Measurements from ENCODE around the gene STX18.

STX18 gene

DNA sequence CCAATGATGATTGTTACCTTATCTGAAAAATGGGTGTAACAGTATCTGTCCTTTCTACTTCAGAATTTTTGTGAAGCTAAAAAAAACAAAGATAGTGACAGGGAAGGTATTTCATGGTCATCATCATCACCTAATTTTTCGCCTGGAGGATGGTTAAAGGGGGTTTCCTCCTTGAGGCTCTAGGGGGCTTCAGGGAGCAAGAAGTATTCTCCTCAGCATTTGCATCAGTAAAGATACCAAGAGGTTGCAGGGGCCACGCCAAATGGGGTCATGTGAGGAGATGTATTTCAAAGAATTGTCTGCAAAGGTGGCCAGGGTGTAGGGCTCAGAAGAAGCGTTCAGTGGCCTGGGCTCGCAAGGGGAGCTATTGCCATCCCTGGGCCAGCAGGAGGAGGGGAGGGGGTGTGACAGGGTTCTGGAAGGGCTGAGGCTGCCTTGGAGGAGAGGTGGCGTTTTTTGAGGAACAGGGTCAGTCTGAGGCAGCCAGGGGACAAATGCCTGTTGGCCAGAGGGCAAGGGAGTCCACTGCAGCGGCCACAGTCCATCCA is 162.2 kb downstream of the STX18 start:
- no peak overlapping the region for H4K8ac ChIP-seq (ENCODE audit: low read depth, low read length)
- H3K4ac ChIP-seq (ENCODE audit: low read depth, low read length), result no peak overlapping the region
- no peaks in the 10 kb centered on the region for H3K4me1 ChIP-seq (ENCODE audit: control insufficient read depth in 1 of 2, insufficient read depth in 2 of 2, low read length in 2 of 2)
- no peak overlapping the region for H3K14ac ChIP-seq (ENCODE audit: low read length)
- H2AFZ ChIP-seq (ENCODE audit: insufficient read depth, low read length, poor library complexity), result no peak overlapping the region
- H2BK120ac ChIP-seq (ENCODE audit: insufficient read depth, low read length, poor library complexity), result no peak overlapping the region
- no peak overlapping the region for H4K91ac ChIP-seq (ENCODE audit: low read depth, low read length)
- no peaks in the 10 kb centered on the region for H3K27me3 ChIP-seq (ENCODE audit: insufficient read depth, low read length)
- no peak overlapping the region for H2BK5ac ChIP-seq (ENCODE audit: low read depth, low read length, poor library complexity)
- no peak overlapping the region for H3K4me3 ChIP-seq (ENCODE audit: low read depth, low read length)
- H3K79me2 ChIP-seq (ENCODE audit: control insufficient read depth, insufficient read depth, low read length, poor library complexity), result no peaks in the 10 kb centered on the region
- no peaks in the 10 kb centered on the region for H3K36me3 ChIP-seq (ENCODE audit: control insufficient read depth in 1 of 2, insufficient read depth in 2 of 2, low read length in 2 of 2)
- no peak overlapping the region for H3K9ac ChIP-seq (ENCODE audit: low read length)
- WGBS (ENCODE audit: extremely low coverage, insufficient coverage, insufficient read length), result no CpG with 5 or more reads among the region's 6 CpGs
- H2AK5ac ChIP-seq (ENCODE audit: low read length), result no peak overlapping the region
- no peak overlapping the region for H4K12ac ChIP-seq (ENCODE audit: low read depth, low read length)
- no peaks in the 10 kb centered on the region for H3K9me3 ChIP-seq (ENCODE audit: insufficient read depth, low read depth, low read length)
- H2BK12ac ChIP-seq (ENCODE audit: low read length), result no peak overlapping the region
- H3K18ac ChIP-seq (ENCODE audit: low read length), result no peak overlapping the region
- no peak overlapping the region for H3K23ac ChIP-seq (ENCODE audit: low read length)
- H3K79me1 ChIP-seq (ENCODE audit: low read length), result no peaks in the 10 kb centered on the region
- H3K4me2 ChIP-seq (ENCODE audit: low read length), result no peak overlapping the region
- no peak overlapping the region for H3K27ac ChIP-seq (ENCODE audit: low read depth, low read length)
- DNase-seq, result no peak

DNA sequence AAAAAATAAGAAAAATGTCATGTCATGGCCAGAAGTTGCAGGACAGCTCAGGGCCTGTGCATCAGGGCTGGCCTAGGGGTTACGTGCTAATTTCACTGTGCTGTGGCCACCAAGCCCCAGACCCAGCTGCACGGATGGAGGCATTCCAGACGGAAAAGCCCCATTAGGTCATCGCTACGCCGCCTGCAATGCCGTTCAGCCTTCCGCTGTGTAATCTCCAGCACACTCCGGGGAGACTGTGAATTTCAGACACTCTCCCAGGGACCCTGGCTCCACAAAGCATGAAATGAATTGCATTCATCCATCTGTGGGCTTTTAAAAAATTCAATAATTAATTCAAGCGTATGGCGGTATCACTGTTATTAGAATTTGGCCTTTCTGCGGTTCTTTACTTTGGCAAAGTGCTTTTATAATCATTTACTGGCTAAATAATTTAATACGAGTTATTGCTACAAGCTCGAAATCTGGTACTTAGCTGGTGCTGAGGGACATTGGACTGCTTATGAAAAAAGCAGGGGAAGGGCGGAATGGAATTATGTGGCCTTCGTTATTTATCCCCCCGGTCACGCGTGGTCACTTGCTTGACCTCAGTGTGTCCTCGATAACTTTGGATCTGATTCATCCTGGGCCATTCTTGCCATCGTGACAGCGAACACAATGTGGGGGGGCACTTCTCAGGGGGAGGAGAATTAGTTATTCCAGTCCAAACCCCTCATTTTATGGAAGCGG is 164.0 kb downstream of the STX18 start:
- no peak overlapping the region for H3K4ac ChIP-seq (ENCODE audit: low read depth, low read length)
- no peaks in the 10 kb centered on the region for H3K79me1 ChIP-seq (ENCODE audit: low read length)
- DNase-seq, result no peak
- no peak overlapping the region for H4K8ac ChIP-seq (ENCODE audit: low read depth, low read length)
- no peak overlapping the region for H3K14ac ChIP-seq (ENCODE audit: low read length)
- H2BK12ac ChIP-seq (ENCODE audit: low read length), result no peak overlapping the region
- no peak overlapping the region for H2BK5ac ChIP-seq (ENCODE audit: low read depth, low read length, poor library complexity)
- no peaks in the 10 kb centered on the region for H3K27me3 ChIP-seq (ENCODE audit: insufficient read depth, low read length)
- no peaks in the 10 kb centered on the region for H3K9me3 ChIP-seq (ENCODE audit: insufficient read depth, low read depth, low read length)
- no peak overlapping the region for H2AK5ac ChIP-seq (ENCODE audit: low read length)
- H3K23ac ChIP-seq (ENCODE audit: low read length), result no peak overlapping the region
- H3K79me2 ChIP-seq (ENCODE audit: control insufficient read depth, insufficient read depth, low read length, poor library complexity), result no peaks in the 10 kb centered on the region
- no peak overlapping the region for H2BK120ac ChIP-seq (ENCODE audit: insufficient read depth, low read length, poor library complexity)
- WGBS (ENCODE audit: extremely low coverage, insufficient coverage, insufficient read length), result no CpG with 5 or more reads among the region's 23 CpGs
- no peaks in the 10 kb centered on the region for H3K4me1 ChIP-seq (ENCODE audit: control insufficient read depth in 1 of 2, insufficient read depth in 2 of 2, low read length in 2 of 2)
- no peak overlapping the region for H3K4me3 ChIP-seq (ENCODE audit: low read depth, low read length)
- H3K9ac ChIP-seq (ENCODE audit: low read length), result no peak overlapping the region
- no peak overlapping the region for H3K18ac ChIP-seq (ENCODE audit: low read length)
- H3K27ac ChIP-seq (ENCODE audit: low read depth, low read length), result no peak overlapping the region
- no peak overlapping the region for H4K12ac ChIP-seq (ENCODE audit: low read depth, low read length)
- H4K91ac ChIP-seq (ENCODE audit: low read depth, low read length), result peak overlapping the region; percentile 1
- no peak overlapping the region for H3K4me2 ChIP-seq (ENCODE audit: low read length)
- H3K36me3 ChIP-seq (ENCODE audit: control insufficient read depth in 1 of 2, insufficient read depth in 2 of 2, low read length in 2 of 2), result no peaks in the 10 kb centered on the region
- H2AFZ ChIP-seq (ENCODE audit: insufficient read depth, low read length, poor library complexity), result no peak overlapping the region

DNA sequence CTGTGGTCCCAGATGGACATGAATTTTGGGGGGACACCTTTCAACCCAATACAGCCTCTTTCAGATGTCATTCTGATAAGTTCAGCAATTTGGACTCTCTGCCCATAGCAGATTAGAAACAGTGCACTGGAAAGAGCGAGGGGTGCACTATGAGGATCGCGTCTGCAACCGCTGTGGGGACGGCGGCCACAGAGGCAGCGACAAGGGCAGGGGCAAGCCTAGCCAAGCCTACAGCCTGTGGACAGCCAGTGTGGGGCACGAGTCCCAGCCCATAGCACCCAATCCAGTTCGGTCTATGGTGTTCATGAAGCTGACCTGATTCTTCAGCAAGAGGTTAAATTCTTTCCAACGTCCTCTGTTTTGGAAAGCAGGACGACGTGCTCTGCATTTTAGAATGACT is 164.7 kb downstream of the STX18 start:
- H3K9ac ChIP-seq (ENCODE audit: low read length), result no peak overlapping the region
- H2AK5ac ChIP-seq (ENCODE audit: low read length), result no peak overlapping the region
- no peaks in the 10 kb centered on the region for H3K79me1 ChIP-seq (ENCODE audit: low read length)
- H3K4me2 ChIP-seq (ENCODE audit: low read length), result no peak overlapping the region
- no peaks in the 10 kb centered on the region for H3K36me3 ChIP-seq (ENCODE audit: control insufficient read depth in 1 of 2, insufficient read depth in 2 of 2, low read length in 2 of 2)
- H2BK12ac ChIP-seq (ENCODE audit: low read length), result no peak overlapping the region
- H3K4me1 ChIP-seq (ENCODE audit: control insufficient read depth in 1 of 2, insufficient read depth in 2 of 2, low read length in 2 of 2), result no peaks in the 10 kb centered on the region
- no peak overlapping the region for H3K4me3 ChIP-seq (ENCODE audit: low read depth, low read length)
- no peak overlapping the region for H3K14ac ChIP-seq (ENCODE audit: low read length)
- no peak overlapping the region for H3K4ac ChIP-seq (ENCODE audit: low read depth, low read length)
- H4K12ac ChIP-seq (ENCODE audit: low read depth, low read length), result no peak overlapping the region
- no peak overlapping the region for H3K18ac ChIP-seq (ENCODE audit: low read length)
- no peak overlapping the region for H3K23ac ChIP-seq (ENCODE audit: low read length)
- no peak overlapping the region for H4K91ac ChIP-seq (ENCODE audit: low read depth, low read length)
- no peak overlapping the region for H2BK120ac ChIP-seq (ENCODE audit: insufficient read depth, low read length, poor library complexity)
- WGBS (ENCODE audit: extremely low coverage, insufficient coverage, insufficient read length), result no CpG with 5 or more reads among the region's 12 CpGs
- no peak for DNase-seq
- no peak overlapping the region for H2AFZ ChIP-seq (ENCODE audit: insufficient read depth, low read length, poor library complexity)
- no peaks in the 10 kb centered on the region for H3K79me2 ChIP-seq (ENCODE audit: control insufficient read depth, insufficient read depth, low read length, poor library complexity)
- H3K27me3 ChIP-seq (ENCODE audit: insufficient read depth, low read length), result no peaks in the 10 kb centered on the region
- no peak overlapping the region for H2BK5ac ChIP-seq (ENCODE audit: low read depth, low read length, poor library complexity)
- H3K9me3 ChIP-seq (ENCODE audit: insufficient read depth, low read depth, low read length), result no peaks in the 10 kb centered on the region
- H3K27ac ChIP-seq (ENCODE audit: low read depth, low read length), result no peak overlapping the region
- no peak overlapping the region for H4K8ac ChIP-seq (ENCODE audit: low read depth, low read length)

- H2AFZ ChIP-seq (ENCODE audit: insufficient read depth, low read length, poor library complexity), result no peak overlapping the region
- no peak overlapping the region for H3K14ac ChIP-seq (ENCODE audit: low read length)
- DNase-seq, result no peak
Observed at GRCh38 chr4:4376074-4376473, 165.8 kb downstream of the STX18 start.

More at GRCh38 chr4:4376074-4376473, 165.8 kb downstream of the STX18 start:
- Histone ChIP-seq H3K27ac (ENCODE audit: low read depth, low read length) (no peak overlapping the region), H3K4ac (ENCODE audit: low read depth, low read length) (no peak overlapping the region), H2BK12ac (ENCODE audit: low read length) (no peak overlapping the region), H3K4me1 (ENCODE audit: control insufficient read depth in 1 of 2, insufficient read depth in 2 of 2, low read length in 2 of 2) (no peaks in the 10 kb centered on the region), H3K4me2 (ENCODE audit: low read length) (no peak overlapping the region), H4K8ac (ENCODE audit: low read depth, low read length) (no peak overlapping the region), H3K9me3 (ENCODE audit: insufficient read depth, low read depth, low read length) (no peaks in the 10 kb centered on the region), H2BK5ac (ENCODE audit: low read depth, low read length, poor library complexity) (no peak overlapping the region), H2BK120ac (ENCODE audit: insufficient read depth, low read length, poor library complexity) (no peak overlapping the region), H3K36me3 (ENCODE audit: control insufficient read depth in 1 of 2, insufficient read depth in 2 of 2, low read length in 2 of 2) (no peaks in the 10 kb centered on the region), H2AK5ac (ENCODE audit: low read length) (no peak overlapping the region), H3K23ac (ENCODE audit: low read length) (no peak overlapping the region), H3K79me1 (ENCODE audit: low read length) (no peaks in the 10 kb centered on the region), H4K91ac (ENCODE audit: low read depth, low read length) (no peak overlapping the region), H3K9ac (ENCODE audit: low read length) (no peak overlapping the region), H3K18ac (ENCODE audit: low read length) (no peak overlapping the region), H3K4me3 (ENCODE audit: low read depth, low read length) (no peak overlapping the region), H3K79me2 (ENCODE audit: control insufficient read depth, insufficient read depth, low read length, poor library complexity) (no peaks in the 10 kb centered on the region), H4K12ac (ENCODE audit: low read depth, low read length) (no peak overlapping the region), H3K27me3 (ENCODE audit: insufficient read depth, low read length) (no peaks in the 10 kb centered on the region)
- no CpG with 5 or more reads among the region's 4 CpGs for WGBS (ENCODE audit: extremely low coverage, insufficient coverage, insufficient read length)

Data from trophoblast cell (in vitro differentiated cells and primary cell).